ENCODE data around the gene TPD52L2. TPM values are rescaled to one million over a fixed set of nuclear protein-coding genes. Genes with fewer than 3 reads are reported as not detected.

The TPD52L2 gene
- polyA plus RNA-seq, 3 donors = 137 to 167 (median 144) TPM

DNA sequence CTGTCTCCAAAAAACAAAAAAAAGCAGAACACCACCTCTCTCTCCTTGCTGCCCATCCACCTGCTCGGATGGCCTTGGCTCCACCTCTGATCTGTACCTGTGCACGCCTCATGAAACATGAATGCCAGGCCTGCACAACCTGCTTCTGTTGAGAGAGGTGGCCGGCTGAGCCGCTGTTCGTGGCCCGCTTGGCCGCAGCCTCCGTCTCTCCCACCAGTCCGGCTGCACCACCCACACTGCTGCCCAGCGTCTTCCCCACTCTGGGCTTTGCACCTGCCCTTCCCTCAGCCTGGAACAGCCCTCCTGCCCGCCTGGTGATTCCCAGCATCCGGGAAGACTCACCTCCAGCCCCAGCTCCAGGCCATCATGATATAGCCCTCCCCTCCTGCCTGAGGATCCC lies 21.8 kb upstream of the TPD52L2 start:
- no peak overlapping the region for H3K9ac ChIP-seq (ENCODE audit: insufficient read depth, low read length, poor library complexity, severe bottlenecking)
- H3K27me3 Mint-ChIP-seq (ENCODE audit: low read depth in 3 of 3) = peaks cover 9 to 44% (median 39%) of the 10 kb centered on the region in 3 donors
- H3K27me3 ChIP-seq (ENCODE audit: control insufficient read depth in 2 of 2, insufficient read depth in 2 of 2, low read length in 2 of 2) = peaks cover 19 to 61% of the 10 kb centered on the region in 2 donors

DNA sequence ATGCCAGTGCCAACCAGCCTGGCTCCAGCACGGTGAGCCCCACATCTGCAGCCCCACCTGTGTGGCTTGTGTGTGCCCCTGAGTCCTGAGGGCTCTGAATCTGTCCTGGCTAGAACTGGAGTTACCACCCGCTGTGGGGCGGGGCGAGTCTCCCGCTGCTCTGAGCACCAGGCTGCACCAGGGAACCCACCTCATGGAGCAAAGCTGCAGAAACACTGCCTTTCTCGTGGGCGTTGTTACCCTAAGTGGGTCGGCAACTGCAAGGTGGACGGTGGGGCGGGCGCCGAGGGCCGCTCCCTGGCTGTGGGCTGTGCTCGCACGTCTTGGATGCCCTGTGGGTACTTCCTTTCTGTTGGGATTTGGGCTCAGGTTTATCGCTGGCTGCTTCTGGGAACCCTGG lies 21.3 kb upstream of the TPD52L2 start:
- Mint-ChIP-seq H3K4me3 (peak overlapping the region in 1 of 2 donors; percentile 70), H3K27me3 (ENCODE audit: low read depth in 3 of 3) (peaks cover 15 to 46% (median 39%) of the 10 kb centered on the region in 3 donors), H3K4me1 (peaks cover 16% of the 10 kb centered on the region), H3K9me3 (peaks cover 0 to 13% (median 3%) of the 10 kb centered on the region in 7 donors), H3K36me3 (peaks cover 0 to 3% of the 10 kb centered on the region in 2 donors), H3K27ac (peak overlapping the region in 1 of 7 donors; percentile 18)
- Histone ChIP-seq H3K27me3 (ENCODE audit: control insufficient read depth in 2 of 2, insufficient read depth in 2 of 2, low read length in 2 of 2) (peaks cover 19 to 62% of the 10 kb centered on the region in 2 donors), H2AFZ (ENCODE audit: insufficient read depth, low read depth, low read length, poor library complexity, severe bottlenecking) (no peak overlapping the region), H3K27ac (ENCODE audit: low read depth in 1 of 2, low read length in 2 of 2) (no peak overlapping the region), H3K79me2 (ENCODE audit: insufficient read depth, low read length) (no peaks in the 10 kb centered on the region), H3K4me1 (ENCODE audit: control insufficient read depth in 1 of 2, insufficient read depth in 2 of 2, low read length in 2 of 2) (peaks cover 34 to 35% of the 10 kb centered on the region in 2 donors), H3K9ac (ENCODE audit: insufficient read depth, low read length, poor library complexity, severe bottlenecking) (no peak overlapping the region), H3K36me3 (replicated peaks in 1 of 2; ENCODE audit: control insufficient read depth in 1 of 2, insufficient read depth in 2 of 2, low read length in 2 of 2) (no peaks in the 10 kb centered on the region), H4K20me1 (ENCODE audit: insufficient read depth, low read length) (no peaks in the 10 kb centered on the region), H3K9me3 (replicated peaks in 1 of 2; ENCODE audit: control insufficient read depth in 1 of 2, insufficient read depth in 1 of 2, low read length in 2 of 2) (no peaks in the 10 kb centered on the region), H3K4me2 (replicated peaks; ENCODE audit: extremely low read depth, low read length, poor library complexity, severe bottlenecking) (no peak overlapping the region), H3K4me3 (replicated peaks in 1 of 3; ENCODE audit: low read depth in 2 of 3, low read length in 3 of 3) (no peak overlapping the region)
- TF ChIP-seq, protein P1, sequence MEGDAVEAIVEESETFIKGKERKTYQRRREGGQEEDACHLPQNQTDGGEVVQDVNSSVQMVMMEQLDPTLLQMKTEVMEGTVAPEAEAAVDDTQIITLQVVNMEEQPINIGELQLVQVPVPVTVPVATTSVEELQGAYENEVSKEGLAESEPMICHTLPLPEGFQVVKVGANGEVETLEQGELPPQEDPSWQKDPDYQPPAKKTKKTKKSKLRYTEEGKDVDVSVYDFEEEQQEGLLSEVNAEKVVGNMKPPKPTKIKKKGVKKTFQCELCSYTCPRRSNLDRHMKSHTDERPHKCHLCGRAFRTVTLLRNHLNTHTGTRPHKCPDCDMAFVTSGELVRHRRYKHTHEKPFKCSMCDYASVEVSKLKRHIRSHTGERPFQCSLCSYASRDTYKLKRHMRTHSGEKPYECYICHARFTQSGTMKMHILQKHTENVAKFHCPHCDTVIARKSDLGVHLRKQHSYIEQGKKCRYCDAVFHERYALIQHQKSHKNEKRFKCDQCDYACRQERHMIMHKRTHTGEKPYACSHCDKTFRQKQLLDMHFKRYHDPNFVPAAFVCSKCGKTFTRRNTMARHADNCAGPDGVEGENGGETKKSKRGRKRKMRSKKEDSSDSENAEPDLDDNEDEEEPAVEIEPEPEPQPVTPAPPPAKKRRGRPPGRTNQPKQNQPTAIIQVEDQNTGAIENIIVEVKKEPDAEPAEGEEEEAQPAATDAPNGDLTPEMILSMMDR (IDR thresholded peaks at IDR 0.05) = no peak
- intact Hi-C loops (cut with micrococcal nuclease) = no loop called here
- 12% methylated on average over 16 of the region's 16 CpGs for WGBS (ENCODE audit: insufficient coverage)
- DNase-seq = no peak

More for the DNA sequence above, 21.8 kb upstream of the TPD52L2 start:
- H3K27ac ChIP-seq (ENCODE audit: low read depth in 1 of 2, low read length in 2 of 2) = no peak overlapping the region
- TF ChIP-seq, protein P1 (IDR thresholded peaks at IDR 0.05) = no peak
- intact Hi-C loops (cut with micrococcal nuclease) = no loop called here
- peaks cover 30 to 31% of the 10 kb centered on the region in 2 donors for H3K4me1 ChIP-seq (ENCODE audit: control insufficient read depth in 1 of 2, insufficient read depth in 2 of 2, low read length in 2 of 2)
- DNase-seq = no peak
- Mint-ChIP-seq H3K4me3 (peak overlapping the region in 1 of 2 donors; percentile 70), H3K9me3 (peaks cover 0 to 12% (median 3%) of the 10 kb centered on the region in 7 donors), H3K36me3 (peaks cover 0 to 3% of the 10 kb centered on the region in 2 donors), H3K4me1 (peaks cover 11% of the 10 kb centered on the region), H3K27ac (peak overlapping the region in 1 of 7 donors; percentile 18)
- H4K20me1 ChIP-seq (ENCODE audit: insufficient read depth, low read length) = no peaks in the 10 kb centered on the region
- H2AFZ ChIP-seq (ENCODE audit: insufficient read depth, low read depth, low read length, poor library complexity, severe bottlenecking) = no peak overlapping the region
- no peaks in the 10 kb centered on the region for H3K36me3 ChIP-seq (replicated peaks in 1 of 2; ENCODE audit: control insufficient read depth in 1 of 2, insufficient read depth in 2 of 2, low read length in 2 of 2)
- H3K9me3 ChIP-seq (replicated peaks in 1 of 2; ENCODE audit: control insufficient read depth in 1 of 2, insufficient read depth in 1 of 2, low read length in 2 of 2) = no peaks in the 10 kb centered on the region
- H3K4me2 ChIP-seq (replicated peaks; ENCODE audit: extremely low read depth, low read length, poor library complexity, severe bottlenecking) = no peak overlapping the region
- no peak overlapping the region for H3K4me3 ChIP-seq (replicated peaks in 1 of 3; ENCODE audit: low read depth in 2 of 3, low read length in 3 of 3)
- WGBS (ENCODE audit: insufficient coverage) = 90% methylated on average over 11 of the region's 12 CpGs
- H3K79me2 ChIP-seq (ENCODE audit: insufficient read depth, low read length) = no peaks in the 10 kb centered on the region
